GM04503 (cell line): Measurements from ENCODE around the gene VAMP2.
A peak's percentile ranks its signal among the peaks of the same experiment; 100 is the strongest.
"Not testable (repeated sequence)": the region's sequence is repeated elsewhere in the genome, so short reads cannot be mapped to it uniquely, and the experiment has no call there.

Source experiments
- DNase-seq: peaks from one replicate; pipeline ENCODE4 v3.0.0-alpha.2; 2012; ENCODE audit warnings: low read depth

The VAMP2 gene

GRCh38 chr17:8176197-8176940 lies 13.6 kb upstream of the VAMP2 start, which contains the start of gene TMEM107:
Gene TMEM107 (minus strand): TSS chr17:8176380. CDS start chr17:8176286, 94 bp downstream.
- DNase-seq, result no peak

- no peak for DNase-seq
These were observed 13.0 kb upstream of the VAMP2 start for GRCh38 chr17:8175795-8176196.

GRCh38 chr17:8173871-8174322 lies 11.1 kb upstream of the VAMP2 start:
- DNase-seq, result no peak

- peak; percentile 93 for DNase-seq
These were observed 10.5 kb upstream of the VAMP2 start for GRCh38 chr17:8173056-8173870.

- not testable (repeated sequence) for DNase-seq
These were observed 7.4 kb upstream of the VAMP2 start for GRCh38 chr17:8170186-8170585.

- no peak for DNase-seq
These were observed 4.8 kb upstream of the VAMP2 start for GRCh38 chr17:8167526-8167925.

- no peak for DNase-seq
These were observed 4.0 kb upstream of the VAMP2 start for GRCh38 chr17:8166731-8167130.

- no peak for DNase-seq
These were observed 2.0 kb upstream of the VAMP2 start for GRCh38 chr17:8164815-8165131.

GRCh38 chr17:8163978-8164814 lies 1.4 kb upstream of the VAMP2 start:
- DNase-seq, result no peak

GRCh38 chr17:8162997-8163977 lies 539 bp upstream of the VAMP2 start:
- DNase-seq, result no peak

GRCh38 chr17:8161289-8162232 lies 1.2 kb downstream of the VAMP2 start:
- no peak for DNase-seq

GRCh38 chr17:8160741-8161221 lies 2.0 kb downstream of the VAMP2 start:
- DNase-seq, result no peak

- no peak for DNase-seq
These were observed 2.5 kb downstream of the VAMP2 start for GRCh38 chr17:8160224-8160577.

- no peak for DNase-seq
These were observed 3.1 kb downstream of the VAMP2 start for GRCh38 chr17:8159459-8160223.

GRCh38 chr17:8159032-8159400 lies 3.7 kb downstream of the VAMP2 start:
- DNase-seq, result no peak

- DNase-seq, result no peak
These were observed 4.3 kb downstream of the VAMP2 start for GRCh38 chr17:8158267-8159031.

GRCh38 chr17:8156246-8156992 lies 6.3 kb downstream of the VAMP2 start:
- peak; percentile 99 for DNase-seq

- DNase-seq, result no peak
These were observed 6.8 kb downstream of the VAMP2 start for GRCh38 chr17:8155996-8156245.
